Measurements from ENCODE around the gene PSRC1.
A peak's percentile ranks its signal among the peaks of the same experiment; 100 is the strongest.
"Not testable (repeated sequence)": the region's sequence is repeated elsewhere in the genome, so short reads cannot be mapped to it uniquely, and the experiment has no call there.

The PSRC1 gene

GRCh38 chr1:109295712-109296415 is 12.9 kb upstream of the PSRC1 start:
- no peak for DNase-seq

GRCh38 chr1:109294481-109294880 is 11.5 kb upstream of the PSRC1 start:
- DNase-seq = no peak

GRCh38 chr1:109293026-109293425 is 10.1 kb upstream of the PSRC1 start:
- no peak for DNase-seq

- no peak for DNase-seq
These were observed 9.4 kb upstream of the PSRC1 start for GRCh38 chr1:109292364-109292763.

- DNase-seq = no peak
These were observed 8.1 kb upstream of the PSRC1 start for GRCh38 chr1:109290998-109291397.

GRCh38 chr1:109290137-109290536 is 7.2 kb upstream of the PSRC1 start:
- DNase-seq = no peak

GRCh38 chr1:109286762-109287161 is 3.8 kb upstream of the PSRC1 start:
- not testable (repeated sequence) for DNase-seq

GRCh38 chr1:109283748-109284600 is 1.0 kb upstream of the PSRC1 start:
- DNase-seq = no peak

- DNase-seq = no peak
These were observed 421 bp downstream of the PSRC1 start for GRCh38 chr1:109282497-109282951.

GRCh38 chr1:109281680-109282496 is 1.1 kb downstream of the PSRC1 start:
- DNase-seq = no peak

GRCh38 chr1:109280862-109281261 is 2.1 kb downstream of the PSRC1 start:
- no peak for DNase-seq

- no peak for DNase-seq
These were observed 3.2 kb downstream of the PSRC1 start for GRCh38 chr1:109279615-109280278.

- peak; percentile 70 for DNase-seq
These were observed 5.3 kb downstream of the PSRC1 start for GRCh38 chr1:109277434-109278204.

GRCh38 chr1:109275706-109276345 is 7.1 kb downstream of the PSRC1 start:
- DNase-seq = no peak

- no peak for DNase-seq
These were observed 8.1 kb downstream of the PSRC1 start for GRCh38 chr1:109274533-109275476.

- no peak for DNase-seq
These were observed 9.2 kb downstream of the PSRC1 start for GRCh38 chr1:109273570-109274288.

GRCh38 chr1:109272831-109273547 is 10.0 kb downstream of the PSRC1 start:
- no peak for DNase-seq

GRCh38 chr1:109272021-109272799 is 10.7 kb downstream of the PSRC1 start:
- no peak for DNase-seq

All from stimulated activated CD4-positive, alpha-beta T cell treated with anti-CD3 and anti-CD28 coated beads, Interleukin-4, amount 100 ng/mL, for 24 hours (primary cell).